Left lobe of liver (tissue), 2 donors: ENCODE results near the gene GOLM1. TPM values are rescaled to one million over a fixed set of nuclear protein-coding genes. Genes with fewer than 3 reads are reported as not detected.

ENCODE experiments used
- ATAC-seq: fragments of 200-7000 bp; cut with Tn5 transposase; one replicate; pipeline ENCODE4 v1.9.1; 2020; ENCODE audit warnings: mild to moderate bottlenecking, moderate library complexity
- DNase-seq: peaks from one replicate; pipeline ENCODE4 v3.0.0-alpha.2; 2020; ENCODE audit warnings: low spot score
- total RNA-seq: library from RNA; stranded (reverse); gene quantifications from one replicate; pipeline ENCODE4 v1.2.1, GENCODE V29; 2021
- donor health status: DM: no; HTN: no; CAD: no; lungs with moderate emphysema.
- donor health status: DM: no; HTN: yes; CAD: no.

The GOLM1 gene
- total RNA-seq, 1 donor from 2014 or later: 5.7 TPM

DNA sequence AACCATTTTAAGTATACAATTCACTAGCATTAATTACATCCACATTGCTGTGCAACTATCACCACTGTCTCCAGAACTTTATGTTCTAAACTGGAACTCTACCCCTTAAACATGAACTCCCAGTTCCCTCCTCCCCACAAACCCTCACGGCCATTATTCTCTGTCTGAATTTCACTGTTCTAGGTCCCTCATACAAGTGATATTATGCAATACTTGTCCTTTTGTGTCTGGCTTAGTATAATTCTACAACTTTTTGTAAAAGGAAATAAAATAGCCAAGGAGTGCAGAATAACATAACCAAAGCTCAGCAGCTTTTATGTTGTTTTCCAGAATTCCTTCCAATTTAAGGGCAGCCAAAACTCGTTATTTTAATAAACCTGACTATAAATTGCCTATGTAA, 105.2 kb downstream of the GOLM1 start:
- ATAC-seq: no peak
- no peak for DNase-seq

- no peak for DNase-seq
- ATAC-seq: no peak
These were observed 112.1 kb downstream of the GOLM1 start for GRCh38 chr9:85987236-85987635.

- DNase-seq: no peak
- ATAC-seq: no peak
These were observed 114.9 kb downstream of the GOLM1 start for GRCh38 chr9:85984457-85984856.

DNA sequence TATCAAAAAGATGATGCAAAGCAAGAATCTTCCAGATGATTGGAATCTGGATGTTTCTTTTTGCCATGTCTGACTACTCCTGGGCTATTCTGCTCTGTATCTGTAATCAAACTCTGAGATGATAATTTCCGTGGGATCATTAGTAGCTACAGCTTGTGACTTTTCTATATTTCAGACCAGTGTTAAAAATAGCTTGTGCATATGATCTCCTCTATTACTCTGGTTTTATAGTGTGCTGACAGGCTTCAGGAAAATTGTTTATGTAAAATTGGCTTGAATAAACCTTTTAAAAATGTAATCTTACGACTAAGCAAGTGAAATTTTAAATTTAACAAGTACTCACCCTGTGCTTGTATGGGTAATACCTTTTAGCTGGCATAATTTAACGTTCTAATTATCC, 118.0 kb downstream of the GOLM1 start:
- DNase-seq (no peak), ATAC-seq (no peak)

- no peak for ATAC-seq
- no peak for DNase-seq
These were observed 120.9 kb downstream of the GOLM1 start for GRCh38 chr9:85978496-85978895.

Other genes starting within 250 kb of the GOLM1 start
- 7.9 TPM for gene NAA35, start 158.4 kb downstream of the GOLM1 start, total RNA-seq
- 0.15 TPM for gene C9orf153, start 160.1 kb upstream of the GOLM1 start, total RNA-seq
- gene ISCA1, start 183.0 kb upstream of the GOLM1 start, total RNA-seq: 16.7 TPM